Stimulated activated CD4-positive, alpha-beta T cell treated with anti-CD3 and anti-CD28 coated beads, Interleukin-4, amount 100 ng/mL, for 24 hours (primary cell): Measurements from ENCODE around the gene BTBD8.

Experiments used
- DNase-seq: peaks from one replicate; pipeline ENCODE4 v3.0.0-alpha.2; 2020

The BTBD8 gene

DNA sequence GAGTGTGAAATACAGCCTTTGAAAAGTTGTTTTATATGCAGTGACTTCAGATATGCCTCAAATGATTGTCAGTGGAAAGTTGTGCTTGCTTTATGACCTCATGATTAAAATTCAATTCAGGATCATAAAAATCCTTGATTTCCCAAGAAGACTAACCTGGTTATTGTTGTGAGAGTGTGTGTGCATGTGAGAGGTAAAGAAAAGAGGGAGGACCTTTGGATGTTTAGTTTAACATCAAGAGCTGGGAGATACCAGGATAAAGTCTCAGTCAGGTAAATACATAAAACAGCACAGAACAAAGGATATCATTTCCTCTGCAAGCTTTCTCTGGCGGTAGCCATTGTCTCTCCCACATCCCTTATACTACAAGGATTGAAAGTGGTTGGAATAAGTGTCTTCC, 14.4 kb downstream of the BTBD8 start:
- no peak for DNase-seq

DNA sequence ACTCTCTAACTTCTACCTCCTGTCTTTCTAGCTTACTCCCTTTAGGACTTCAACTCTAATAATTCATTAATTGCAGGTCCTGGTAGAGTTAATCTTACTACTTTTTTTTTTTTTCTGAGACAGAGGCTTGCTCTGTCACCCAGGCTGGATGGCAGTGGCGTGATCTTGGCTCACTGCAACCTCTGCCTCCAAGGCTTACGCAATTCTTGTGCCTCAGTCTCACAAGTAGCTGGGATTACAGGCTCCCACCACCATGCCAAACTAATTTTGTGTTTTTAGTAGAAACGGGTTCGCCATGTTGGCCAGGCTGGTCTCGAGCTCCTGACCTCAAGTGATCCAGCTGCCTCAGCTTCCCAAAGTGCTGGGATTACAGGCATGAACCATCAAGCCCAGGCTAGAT, 15.7 kb downstream of the BTBD8 start:
- DNase-seq = no peak

GRCh38 chr1:92096317-92096716, 16.2 kb downstream of the BTBD8 start:
- no peak for DNase-seq

DNA sequence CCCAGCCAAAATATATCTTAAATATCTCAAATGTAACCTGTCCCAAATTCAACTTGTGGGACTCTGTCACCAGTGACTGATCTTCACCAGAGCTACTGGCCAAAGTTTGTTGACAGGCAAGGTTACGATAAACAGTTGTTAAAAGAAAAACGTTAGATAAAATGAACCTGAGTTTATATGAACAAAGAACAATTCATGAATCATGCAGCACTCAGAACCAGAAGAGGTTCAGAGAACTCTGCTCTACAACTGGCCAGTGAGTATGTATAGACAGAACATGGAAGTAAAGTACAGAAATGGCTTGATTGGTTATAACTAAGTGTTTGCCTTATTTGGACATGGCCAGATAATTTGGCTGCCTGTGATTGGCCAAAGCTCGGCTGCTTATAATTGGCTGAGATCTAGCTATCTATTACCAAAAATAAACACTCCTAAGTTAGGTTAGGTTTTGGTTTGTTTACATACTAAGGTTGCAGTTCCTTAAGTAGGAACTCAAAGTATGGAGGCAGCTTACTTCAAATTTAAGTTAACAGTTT, 25.5 kb downstream of the BTBD8 start:
- no peak for DNase-seq

GRCh38 chr1:92108631-92109030, 28.5 kb downstream of the BTBD8 start:
- DNase-seq = no peak

DNA sequence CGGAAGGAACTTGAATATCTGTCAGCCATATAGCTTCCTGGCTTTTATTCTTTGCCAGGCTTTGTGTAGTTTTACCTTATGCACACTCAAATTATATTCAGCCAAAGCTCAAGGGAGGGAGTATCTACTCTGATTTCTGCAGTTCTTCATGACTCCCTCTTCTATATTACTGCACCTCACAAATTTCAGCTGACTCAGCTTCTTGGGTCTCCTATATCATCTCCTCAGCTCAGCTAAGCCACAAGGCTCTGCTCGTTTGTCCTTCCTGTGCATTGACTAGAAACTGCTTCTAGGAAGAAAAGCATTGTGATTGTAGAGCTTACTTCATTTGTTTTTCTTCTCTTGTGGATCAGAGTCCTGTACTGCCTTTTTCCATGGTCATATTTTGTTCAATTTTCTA, 37.4 kb downstream of the BTBD8 start:
- DNase-seq = no peak

DNA sequence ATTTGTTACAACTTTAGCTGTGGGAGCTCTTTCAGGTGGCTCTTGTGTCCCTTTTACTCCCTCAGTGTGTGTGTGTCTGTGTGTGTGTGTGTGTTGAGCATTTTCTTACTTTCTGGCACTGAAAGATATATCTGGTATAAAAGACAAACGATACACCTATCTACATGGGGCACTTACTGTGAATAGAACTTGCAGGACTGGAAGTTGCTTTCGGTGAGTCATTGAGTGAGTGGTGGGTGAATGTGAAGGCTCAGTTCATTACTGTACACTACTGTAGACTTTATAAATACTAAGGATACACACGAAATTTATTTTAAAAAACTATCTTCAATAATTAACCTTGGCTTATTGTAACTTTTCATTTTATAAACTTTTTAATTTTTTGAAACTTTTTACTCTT, 38.7 kb downstream of the BTBD8 start:
- no peak for DNase-seq

GRCh38 chr1:92123868-92124267, 43.7 kb downstream of the BTBD8 start:
- DNase-seq = no peak

GRCh38 chr1:92125204-92125603, 45.1 kb downstream of the BTBD8 start:
- DNase-seq = no peak

DNA sequence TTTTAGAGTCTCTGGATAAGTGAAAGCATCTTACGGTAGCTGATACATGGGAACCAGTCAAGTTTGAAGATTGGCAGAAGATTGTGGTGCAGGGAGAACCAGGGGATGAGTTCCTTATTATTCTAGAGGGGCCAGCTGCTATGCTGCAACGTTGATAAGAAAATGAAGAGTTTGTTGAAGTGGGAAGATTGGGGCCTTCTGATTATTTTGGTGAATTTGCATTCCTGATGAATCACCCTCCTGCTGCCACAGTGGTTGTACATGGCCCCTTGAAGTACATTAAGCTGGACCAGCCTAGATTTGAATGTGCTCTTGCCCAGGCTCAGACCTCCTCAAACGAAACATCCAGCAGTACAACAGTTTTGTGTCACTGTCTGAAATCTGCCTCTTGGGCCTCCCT, 45.9 kb downstream of the BTBD8 start:
- DNase-seq = no peak

GRCh38 chr1:92134331-92134730, 54.2 kb downstream of the BTBD8 start:
- DNase-seq = no peak

DNA sequence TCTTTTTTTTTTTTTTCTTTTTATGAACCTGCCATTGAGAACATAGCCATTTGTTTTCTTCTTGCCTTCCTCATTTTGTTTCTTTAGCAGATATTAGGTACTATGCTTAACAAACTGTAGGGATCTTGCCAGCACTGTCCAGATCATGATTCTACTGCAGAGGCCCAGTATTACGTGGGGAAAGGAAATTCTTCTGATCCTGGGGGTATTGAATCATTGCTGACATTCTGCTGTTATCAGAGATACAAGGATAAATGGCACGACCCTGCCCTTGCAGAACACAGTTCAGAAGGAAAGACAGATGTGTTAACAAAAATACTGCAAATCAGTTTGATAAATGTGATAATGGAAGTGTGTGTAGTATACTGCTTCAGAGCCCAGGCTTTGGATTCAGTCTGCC, 56.2 kb downstream of the BTBD8 start:
- no peak for DNase-seq

DNA sequence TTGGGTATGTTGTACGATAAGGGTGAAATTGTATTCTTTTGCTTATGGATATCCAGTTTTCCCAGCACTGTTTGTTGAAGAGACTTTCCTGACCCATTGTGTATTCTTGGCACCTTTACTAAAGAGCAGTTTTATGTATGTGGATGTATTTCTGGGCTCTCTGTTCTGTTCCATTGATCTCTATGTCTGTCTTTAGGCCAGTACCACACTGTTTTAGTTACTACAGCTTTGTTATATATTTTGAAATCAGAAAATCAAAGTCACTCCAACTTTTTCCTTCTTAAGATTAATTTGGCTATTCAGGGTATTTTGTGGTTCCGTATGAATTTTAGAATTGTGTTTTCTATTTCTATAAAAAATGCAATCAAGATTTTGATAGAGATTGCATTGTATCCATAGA, 74.8 kb downstream of the BTBD8 start:
- no peak for DNase-seq

GRCh38 chr1:92159593-92159992, 79.4 kb downstream of the BTBD8 start:
- no peak for DNase-seq

GRCh38 chr1:92165389-92165788, 85.2 kb downstream of the BTBD8 start:
- no peak for DNase-seq

GRCh38 chr1:92167151-92167550, 87.0 kb downstream of the BTBD8 start:
- no peak for DNase-seq

DNA sequence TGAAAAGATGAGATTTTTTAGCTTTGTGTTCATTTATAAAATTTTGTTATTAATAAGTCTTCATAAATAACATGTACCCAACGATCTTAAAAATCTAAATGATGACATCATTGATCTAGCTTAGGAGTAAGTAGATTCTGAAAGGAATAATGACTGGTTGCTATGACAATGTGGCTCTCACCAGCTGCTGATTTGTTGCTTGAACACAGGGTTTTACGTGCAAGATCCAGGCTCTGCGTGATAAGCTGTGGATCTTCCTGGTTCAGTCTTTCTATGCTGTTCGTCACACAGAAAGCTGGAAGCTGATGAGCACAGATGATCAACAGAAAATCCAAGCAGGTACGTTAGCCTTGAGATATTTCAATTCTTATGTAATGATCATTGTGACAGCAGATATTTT, 88.5 kb downstream of the BTBD8 start:
- no peak for DNase-seq

DNA sequence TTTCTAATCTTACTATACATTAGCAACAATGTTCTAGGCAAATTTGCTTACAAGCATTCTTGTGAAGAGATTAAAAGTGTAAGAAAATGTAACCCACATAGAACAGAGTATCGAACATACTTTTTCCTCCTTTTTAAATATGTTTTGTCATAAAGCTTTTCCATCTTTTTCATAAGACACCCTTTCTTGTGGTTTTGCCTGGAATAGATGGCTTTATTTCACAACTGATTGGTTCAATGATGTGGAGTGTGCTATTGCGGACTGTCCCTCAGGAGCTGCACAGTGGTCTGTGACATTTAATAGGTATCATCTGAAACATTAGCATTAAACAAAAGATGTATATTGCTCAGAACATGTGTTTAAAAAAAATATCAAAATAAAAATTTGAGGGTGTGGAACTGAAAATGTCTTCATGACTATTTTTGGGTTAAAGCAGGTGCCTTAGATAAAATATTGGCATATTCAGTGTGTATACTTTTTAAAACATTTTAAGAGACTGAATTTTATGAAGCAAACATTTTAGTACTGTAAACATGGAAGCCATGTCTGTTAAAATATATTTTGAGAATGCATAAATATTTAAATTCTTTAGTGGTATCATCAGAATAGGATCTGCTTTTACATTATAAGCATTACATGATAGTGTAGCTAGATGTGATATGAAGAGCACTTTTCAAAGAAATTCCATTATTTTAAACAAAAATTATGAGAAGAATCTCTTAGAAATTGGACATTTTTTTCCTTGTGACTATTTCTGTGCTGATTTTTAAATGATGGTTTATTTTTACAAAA, 89.3 kb downstream of the BTBD8 start:
- DNase-seq = no peak

GRCh38 chr1:92184632-92185031, 104.5 kb downstream of the BTBD8 start:
- no peak for DNase-seq

GRCh38 chr1:92186081-92186480, 105.9 kb downstream of the BTBD8 start:
- DNase-seq = no peak

- no peak for DNase-seq
Observed at GRCh38 chr1:92188436-92189255, 108.5 kb downstream of the BTBD8 start.

GRCh38 chr1:92191726-92192125, 111.6 kb downstream of the BTBD8 start:
- DNase-seq = no peak

- DNase-seq = no peak
Observed at GRCh38 chr1:92192246-92192645, 112.1 kb downstream of the BTBD8 start.

- DNase-seq = no peak
Observed at GRCh38 chr1:92194511-92194910, 114.4 kb downstream of the BTBD8 start.
